Stimulated activated CD4-positive, alpha-beta T cell treated with anti-CD3 and anti-CD28 coated beads, Interleukin-15, amount 100 ng/mL, for 1 hour (primary cell): Measurements from ENCODE around the gene NMNAT1.
A peak's percentile ranks its signal among the peaks of the same experiment; 100 is the strongest.
"Not testable (repeated sequence)": the region's sequence is repeated elsewhere in the genome, so short reads cannot be mapped to it uniquely, and the experiment has no call there.

Source experiments
- DNase-seq, 2 donors: peaks; one replicate each; pipeline ENCODE4 v3.0.0-alpha.2; 2020; ENCODE audit warnings: low read depth in 1 of 2, low spot score in 1 of 2

The NMNAT1 gene

GRCh38 chr1:10014016-10014415 is 70.7 kb downstream of the NMNAT1 start:
- no peak for DNase-seq

DNA sequence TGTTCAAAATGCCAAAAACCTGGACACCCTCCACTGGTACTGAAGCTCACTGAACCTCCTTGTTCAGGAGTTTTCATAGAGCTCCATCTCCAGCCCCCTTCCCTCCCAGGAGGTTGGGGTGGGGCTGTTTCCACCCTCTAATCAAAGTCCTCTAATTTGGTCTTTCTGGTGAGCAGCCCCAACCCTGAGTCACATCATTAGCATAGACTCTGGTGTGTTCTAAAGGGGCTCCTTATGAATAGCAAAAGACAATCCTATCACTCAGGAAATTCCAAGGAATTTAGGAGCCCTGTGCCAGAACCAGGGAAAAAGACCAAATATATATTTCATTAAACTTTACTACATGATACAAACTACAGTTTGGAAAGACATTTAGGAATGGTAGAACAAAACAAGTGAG is 76.3 kb downstream of the NMNAT1 start:
- DNase-seq, result no peak

- no peak for DNase-seq
Observed at GRCh38 chr1:10020086-10020485, 76.8 kb downstream of the NMNAT1 start.

DNA sequence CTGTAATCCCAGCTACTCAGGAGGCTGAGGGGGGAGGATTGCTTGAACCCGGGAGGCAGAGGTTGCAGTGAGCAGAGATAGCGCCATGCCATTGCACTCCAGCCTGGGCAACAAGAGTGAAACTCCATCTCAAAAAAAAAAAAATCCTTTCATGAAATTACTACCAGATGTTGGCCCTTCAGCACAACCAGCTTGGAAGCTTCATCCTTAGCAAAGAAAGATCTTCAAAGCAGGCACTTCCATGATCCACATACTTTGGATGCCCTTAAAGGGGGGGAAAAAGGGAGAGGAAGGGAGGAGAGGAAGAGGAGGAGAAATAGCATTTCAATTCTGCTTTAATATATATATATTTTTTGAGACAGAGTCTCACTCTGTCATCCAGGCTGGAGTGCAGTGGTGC is 77.4 kb downstream of the NMNAT1 start:
- DNase-seq, result not testable (repeated sequence)

DNA sequence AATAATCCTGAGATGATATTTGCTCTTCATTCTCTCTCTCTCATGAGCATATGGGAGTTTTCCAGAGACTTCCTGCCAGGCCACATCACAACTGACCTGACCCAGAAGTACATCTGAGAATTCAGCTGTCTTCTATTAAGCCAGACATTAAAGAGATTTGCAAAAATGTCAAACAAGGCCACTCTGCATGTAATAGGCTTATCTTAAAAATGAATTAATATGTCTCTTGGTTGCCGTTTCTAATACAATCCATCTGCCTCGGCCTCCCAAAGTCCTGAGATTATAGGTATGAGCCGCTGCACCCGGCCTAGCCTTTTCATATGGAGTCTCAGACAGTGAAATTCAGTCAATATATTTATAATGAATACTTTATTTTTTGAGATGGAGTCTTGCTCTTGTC is 78.7 kb downstream of the NMNAT1 start:
- DNase-seq, result not testable (repeated sequence)

DNA sequence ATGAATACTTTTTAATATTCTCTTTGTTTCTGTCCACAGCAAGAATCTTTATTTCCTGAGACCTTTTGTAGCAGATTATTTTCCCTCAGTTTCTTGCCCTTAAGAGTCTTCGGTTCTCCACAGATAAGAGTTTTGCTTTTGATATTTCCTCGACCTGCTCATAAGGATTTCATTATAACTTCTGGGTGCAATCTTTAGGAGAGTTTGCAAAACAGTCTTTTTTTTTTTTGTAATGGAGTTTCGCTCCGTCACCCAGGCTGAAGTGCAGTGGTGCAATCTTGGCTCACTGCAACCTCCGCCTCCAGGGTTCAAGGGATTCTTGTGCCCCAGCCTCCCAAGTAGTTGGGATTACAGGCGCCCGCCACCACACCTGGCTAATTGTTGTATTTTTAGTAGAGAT is 79.4 kb downstream of the NMNAT1 start:
- DNase-seq, result no peak

GRCh38 chr1:10025354-10025753 is 82.1 kb downstream of the NMNAT1 start:
- DNase-seq, result no peak

- no peak for DNase-seq
Observed at GRCh38 chr1:10027027-10027426, 83.8 kb downstream of the NMNAT1 start.

DNA sequence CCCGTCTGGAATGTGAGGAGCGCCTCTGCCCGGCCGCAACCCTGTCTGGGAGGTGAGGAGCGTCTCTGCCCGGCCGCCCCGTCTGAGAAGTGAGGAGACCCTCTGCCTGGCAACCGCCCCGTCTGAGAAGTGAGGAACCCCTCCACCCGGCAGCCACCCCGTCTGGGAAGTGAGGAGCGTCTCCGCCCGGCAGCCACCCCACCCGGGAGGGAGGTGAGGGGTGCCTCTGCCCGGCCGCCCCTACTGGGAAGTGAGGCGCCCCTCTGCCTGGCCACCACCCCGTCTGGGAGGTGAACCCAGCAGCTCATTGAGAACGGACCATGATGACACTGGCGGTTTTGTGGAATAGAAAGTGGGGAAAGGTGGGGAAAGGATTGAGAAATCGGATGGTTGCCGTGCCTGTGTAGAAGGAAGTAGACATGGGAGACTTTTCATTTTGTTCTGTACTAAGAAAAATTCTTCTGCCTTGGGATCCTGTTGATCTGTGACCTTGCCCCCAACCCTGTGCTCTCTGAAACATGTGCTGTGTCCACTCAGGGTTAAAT is 85.8 kb downstream of the NMNAT1 start:
- DNase-seq, result not testable (repeated sequence)

DNA sequence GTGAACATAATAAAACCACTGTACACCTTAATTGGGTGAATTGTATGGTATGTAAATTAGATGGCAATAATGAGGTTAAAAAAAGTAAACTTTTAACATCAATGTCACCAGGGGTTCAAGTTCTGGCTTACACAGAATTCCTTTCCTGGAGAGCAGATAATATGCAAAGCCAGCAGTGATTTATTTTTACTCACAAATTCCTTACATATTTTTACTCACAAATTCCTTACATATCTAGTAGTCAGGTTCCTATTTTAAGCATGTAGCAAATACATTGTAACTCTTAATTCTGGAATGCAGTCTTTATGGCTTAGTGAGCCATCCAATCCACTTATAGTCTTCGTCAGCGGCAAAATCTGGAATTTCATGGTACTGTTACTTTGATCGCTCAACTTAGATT is 88.2 kb downstream of the NMNAT1 start:
- no peak for DNase-seq

- DNase-seq, result peak; percentile 98 to 99
Observed at GRCh38 chr1:10032590-10033358, 89.5 kb downstream of the NMNAT1 start, which contains the start of gene UBE4B. TSS of gene UBE4B (plus strand) at chr1:10032958. CDS start at chr1:10033671, 713 bp downstream.

DNA sequence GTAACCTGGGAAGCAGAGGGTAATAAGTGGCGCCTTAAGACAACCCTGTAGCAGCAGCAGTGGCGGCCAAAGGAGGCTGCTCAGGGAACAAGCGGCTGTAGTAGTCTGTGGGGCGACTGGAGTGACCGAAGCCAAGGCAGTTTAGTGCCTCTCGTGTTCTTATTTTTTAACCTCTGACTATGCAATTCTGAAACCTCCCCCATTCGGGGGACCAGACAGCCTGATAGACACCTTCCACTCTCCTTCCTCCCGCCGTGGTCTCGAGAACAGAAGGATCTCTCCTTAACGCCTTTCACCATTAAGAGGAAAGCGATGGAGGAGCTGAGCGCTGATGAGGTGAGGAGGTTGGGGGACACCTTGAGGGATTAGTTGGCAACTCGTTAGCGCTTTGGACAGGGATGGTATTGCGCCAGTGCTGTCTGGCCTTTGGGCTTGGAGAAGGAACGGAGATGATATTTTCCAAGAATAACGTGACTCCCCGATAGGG is 90.1 kb downstream of the NMNAT1 start:
- DNase-seq, result no peak
